HG03064 (cell line): ENCODE data around the gene GABRG3.

Experiments
- ATAC-seq: cut with Tn5 transposase; IDR thresholded peaks from one replicate; pipeline ENCODE4 v1.9.1; 2021; ENCODE audit warnings: low read depth; ENCODE audit not compliant: unreplicated experiment

Gene GABRG3

GRCh38 chr15:27091270-27091940 is 120.4 kb downstream of the GABRG3 start:
- ATAC-seq: no peak

DNA sequence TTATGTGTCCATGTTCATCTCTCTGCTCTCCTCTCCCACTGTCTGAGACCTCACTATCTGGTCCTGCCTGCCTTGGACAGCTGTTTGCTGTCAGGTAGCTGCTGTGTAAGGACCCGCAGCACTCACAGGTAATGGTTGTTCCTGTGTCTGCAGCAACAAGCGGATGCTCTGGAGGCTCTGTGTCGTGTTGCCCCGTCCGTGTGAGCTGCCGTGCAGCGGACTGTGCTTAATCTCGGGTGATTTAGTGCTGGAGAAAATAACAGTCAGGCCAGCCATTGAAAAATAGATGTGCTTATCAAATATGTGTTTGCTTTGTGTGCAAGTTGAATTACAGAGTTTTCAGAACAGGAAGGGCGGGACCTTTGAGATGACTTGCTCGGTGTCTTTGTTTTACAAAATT is 121.4 kb downstream of the GABRG3 start:
- ATAC-seq: no peak

GRCh38 chr15:27094235-27094634 is 123.3 kb downstream of the GABRG3 start:
- ATAC-seq: no peak

GRCh38 chr15:27095886-27096624 is 125.1 kb downstream of the GABRG3 start:
- no peak for ATAC-seq

- ATAC-seq: no peak
These were observed 126.5 kb downstream of the GABRG3 start for GRCh38 chr15:27097506-27097905.

- ATAC-seq: no peak
These were observed 131.0 kb downstream of the GABRG3 start for GRCh38 chr15:27101982-27102381.

DNA sequence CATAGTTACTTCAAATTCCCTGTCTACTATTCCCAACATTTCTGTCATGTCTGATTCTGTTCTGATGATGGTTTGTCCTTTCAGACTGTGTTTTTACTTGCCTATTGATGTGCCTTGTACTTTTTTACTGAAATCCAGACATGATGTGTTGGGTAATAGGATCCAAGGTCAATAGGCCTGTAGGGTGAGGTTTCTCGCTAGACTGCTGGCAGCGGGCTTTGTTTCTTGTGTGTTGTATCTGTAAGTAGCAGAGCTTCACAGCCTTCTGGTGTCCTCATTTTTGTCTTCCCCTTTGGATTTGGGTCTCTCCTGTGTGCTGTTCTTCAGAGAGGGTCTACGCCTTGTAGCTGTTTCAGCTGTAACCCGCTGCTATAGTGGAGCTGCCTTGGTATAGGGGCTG is 140.3 kb downstream of the GABRG3 start:
- ATAC-seq: no peak

DNA sequence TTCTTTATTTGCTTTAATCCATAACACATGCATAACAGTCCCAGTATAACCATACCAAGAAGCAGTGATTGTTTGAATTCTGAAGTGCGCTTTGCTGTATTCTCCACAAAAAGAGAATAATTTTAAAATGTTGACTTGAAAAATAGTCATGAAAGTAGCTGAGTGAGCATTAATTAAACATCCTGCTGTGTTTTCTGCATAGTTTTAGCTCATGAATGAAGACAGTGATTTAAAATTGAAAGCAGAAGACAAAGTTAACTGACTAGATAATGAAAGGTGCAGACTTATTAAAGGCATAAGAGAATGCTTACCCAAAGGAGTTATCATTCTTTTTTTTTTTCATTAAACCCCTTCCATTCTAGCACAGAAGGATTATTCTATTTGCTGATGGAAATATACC is 143.5 kb downstream of the GABRG3 start:
- ATAC-seq: no peak

DNA sequence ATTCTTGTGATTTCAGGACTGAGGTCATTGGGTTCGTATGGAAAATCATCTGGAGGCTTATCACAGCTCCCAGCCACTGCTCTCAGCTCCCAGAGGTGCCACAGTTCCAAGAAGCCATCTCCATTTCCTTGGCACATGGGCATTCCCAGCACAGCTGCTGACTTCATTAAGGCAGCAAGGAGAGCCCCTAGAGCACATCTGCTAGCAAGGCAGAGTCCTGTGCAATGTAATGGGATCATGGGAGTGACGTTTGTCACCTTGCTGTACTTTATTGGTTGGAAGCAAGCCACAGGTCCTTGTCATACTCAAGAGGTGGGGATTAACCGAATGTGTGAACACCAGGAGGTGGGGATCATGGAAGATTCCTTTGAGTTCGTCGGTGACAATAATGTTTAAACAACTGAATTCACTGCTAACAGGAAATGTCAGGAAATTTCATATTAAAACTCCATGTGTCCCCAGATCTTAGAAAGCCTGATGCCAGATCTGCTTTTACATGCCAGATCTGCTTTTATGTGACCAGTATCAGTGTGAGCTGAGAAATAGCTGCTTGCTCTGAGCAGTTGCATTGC is 148.8 kb downstream of the GABRG3 start:
- ATAC-seq: no peak

- no peak for ATAC-seq
These were observed 150.7 kb downstream of the GABRG3 start for GRCh38 chr15:27121672-27122071.

- no peak for ATAC-seq
These were observed 152.3 kb downstream of the GABRG3 start for GRCh38 chr15:27123291-27123690.

- no peak for ATAC-seq
These were observed 152.8 kb downstream of the GABRG3 start for GRCh38 chr15:27123808-27124207.

GRCh38 chr15:27124287-27124871 is 153.4 kb downstream of the GABRG3 start:
- ATAC-seq: no peak

- ATAC-seq: no peak
These were observed 154.2 kb downstream of the GABRG3 start for GRCh38 chr15:27125185-27125584.

- ATAC-seq: no peak
These were observed 155.5 kb downstream of the GABRG3 start for GRCh38 chr15:27126449-27126848.

GRCh38 chr15:27127815-27128570 is 157.0 kb downstream of the GABRG3 start:
- ATAC-seq: no peak

GRCh38 chr15:27133249-27133648 is 162.3 kb downstream of the GABRG3 start:
- no peak for ATAC-seq

DNA sequence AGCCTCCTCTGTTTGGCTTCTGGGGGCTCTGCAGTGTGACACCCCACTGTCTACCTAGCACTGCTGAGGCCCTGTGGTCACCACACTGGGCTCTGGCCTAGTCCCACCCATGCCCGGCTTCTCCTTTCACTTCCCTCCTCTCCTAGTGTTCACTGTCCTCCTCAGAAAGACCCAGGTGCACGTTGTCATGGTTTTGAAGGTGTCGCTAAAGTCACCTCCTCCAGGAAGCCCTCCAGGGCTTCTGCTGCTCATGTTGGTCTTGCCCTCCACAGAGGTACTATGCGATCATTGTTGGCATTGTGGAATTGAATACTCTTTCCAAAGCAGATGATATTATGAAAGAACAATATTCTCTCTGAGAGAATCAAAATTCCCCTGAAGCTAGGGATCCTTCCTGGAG is 163.5 kb downstream of the GABRG3 start:
- no peak for ATAC-seq

GRCh38 chr15:27135151-27135550 is 164.2 kb downstream of the GABRG3 start:
- no peak for ATAC-seq

- no peak for ATAC-seq
These were observed 166.1 kb downstream of the GABRG3 start for GRCh38 chr15:27137127-27137526.

DNA sequence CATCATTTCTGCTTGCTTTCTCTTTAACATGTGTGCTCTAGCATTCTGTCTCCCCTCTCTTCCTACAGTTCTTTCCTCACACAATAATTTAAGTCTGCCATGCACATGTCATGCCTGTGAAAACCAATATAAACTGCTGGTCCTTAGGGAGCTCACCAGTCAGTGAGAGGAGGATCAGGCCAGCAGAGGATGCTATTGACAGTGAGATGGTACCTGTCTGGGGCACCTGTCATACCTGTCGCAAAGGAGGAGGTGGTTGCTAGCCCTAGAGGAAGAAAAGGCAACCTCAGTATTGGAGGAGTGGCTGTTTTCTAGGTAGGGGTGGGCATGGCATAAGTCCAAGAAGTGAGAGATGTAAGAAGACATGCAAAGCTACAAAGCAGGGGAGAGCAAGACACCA is 194.6 kb downstream of the GABRG3 start:
- no peak for ATAC-seq
